T47D (cell line): ENCODE measurements around the gene BRAF.
"Not testable (repeated sequence)": the region's sequence is repeated elsewhere in the genome, so short reads cannot be mapped to it uniquely, and the experiment has no call there.

Experiments
- DNase-seq, 2 experiments: peaks; one replicate each; pipeline versions ENCODE4 v3.0.0 to v3.0.0-alpha.2; 2011 to 2012; ENCODE audit warnings: low read depth in 1 of 2, low spot score in 1 of 2
- JUND ChIP-seq: IDR thresholded peaks from 2 replicates; pipeline ENCODE4 v1.6.1; 2012; ENCODE audit warnings: low read depth
- in situ Hi-C: cut with HindIII; loops from 2 replicates; pipeline ENCODE4 v1.10.0; 2016; ENCODE audit warnings: low sequenced_read_pairs, low pct_unique_long_range_greater_than_20kb

BRAF gene

DNA sequence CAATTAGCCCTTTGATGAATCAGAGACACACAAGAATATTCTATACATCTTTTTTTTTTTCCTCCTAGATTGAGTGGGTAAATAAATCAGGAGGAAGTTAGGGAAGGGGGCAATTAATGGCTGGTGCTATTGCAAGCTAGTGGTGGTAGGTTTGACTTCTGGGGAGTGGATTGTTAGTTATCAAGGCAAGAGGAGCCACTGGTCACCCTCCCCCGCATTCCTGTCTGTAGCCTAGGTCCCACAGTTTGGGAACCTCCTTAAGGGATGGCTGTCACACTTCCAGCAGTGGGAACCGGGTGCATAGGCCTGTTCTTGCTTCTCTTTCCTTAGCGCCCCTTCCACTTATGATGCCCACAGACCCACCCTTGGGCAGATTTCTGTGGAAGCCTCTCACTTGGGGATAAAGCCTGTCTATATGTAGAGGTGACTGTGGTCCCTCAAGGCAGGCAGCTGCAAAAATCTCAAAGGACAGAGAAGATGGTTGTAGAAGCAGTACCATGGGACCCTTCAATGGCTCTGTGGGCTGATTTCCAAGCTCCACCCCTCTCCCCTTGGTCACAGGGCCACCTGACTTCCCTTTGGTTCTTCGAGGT, 254.3 kb downstream of the BRAF start:
- in situ Hi-C loops: no loop called here
- no peak for TF ChIP-seq JUND
- DNase-seq: no peak

DNA sequence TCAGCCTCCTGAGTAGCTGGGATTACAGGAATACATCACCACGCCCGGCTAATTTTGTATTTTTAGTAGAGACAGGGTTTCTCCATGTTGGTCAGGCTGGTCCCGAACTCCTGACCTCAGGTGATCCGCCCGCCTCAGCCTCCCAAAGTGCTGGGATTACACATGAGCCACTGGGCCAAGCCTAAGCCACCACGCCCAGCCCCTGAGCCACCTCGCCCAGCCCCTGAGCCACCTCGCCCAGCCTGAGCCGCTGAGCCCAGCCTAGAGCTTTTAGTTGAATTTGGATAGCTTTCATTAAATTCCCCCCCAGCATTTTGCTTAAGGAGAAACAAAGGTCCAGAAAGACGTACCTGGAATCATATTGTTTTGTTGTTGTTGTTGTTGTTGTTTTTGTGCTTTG, 254.9 kb downstream of the BRAF start:
- DNase-seq: not testable (repeated sequence)

DNA sequence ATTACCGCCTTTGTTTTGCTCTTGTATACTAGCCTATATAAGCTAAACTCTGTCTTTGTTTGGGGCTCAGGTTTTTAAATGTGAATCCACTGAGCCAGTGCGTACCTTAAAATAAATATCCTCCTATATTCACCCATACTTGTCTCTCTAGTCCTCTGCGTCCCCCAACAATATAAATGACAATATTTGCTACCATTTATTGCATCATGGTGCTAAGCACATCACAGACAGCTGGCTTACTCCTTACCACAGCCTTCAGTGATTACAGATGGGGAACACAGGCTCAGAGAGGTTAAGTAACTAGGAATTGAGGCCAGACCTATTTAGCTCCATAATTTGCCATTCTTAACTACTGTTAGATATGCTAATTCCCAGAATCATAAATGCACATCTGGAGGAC, 255.4 kb downstream of the BRAF start:
- no peak for TF ChIP-seq JUND
- DNase-seq: no peak
- in situ Hi-C loops: no loop called here

More for the DNA sequence above, 254.9 kb downstream of the BRAF start:
- in situ Hi-C loops: not testable (repeated sequence)
